ENCODE results near the gene MRPL14.

- TF ChIP-seq, protein P1, sequence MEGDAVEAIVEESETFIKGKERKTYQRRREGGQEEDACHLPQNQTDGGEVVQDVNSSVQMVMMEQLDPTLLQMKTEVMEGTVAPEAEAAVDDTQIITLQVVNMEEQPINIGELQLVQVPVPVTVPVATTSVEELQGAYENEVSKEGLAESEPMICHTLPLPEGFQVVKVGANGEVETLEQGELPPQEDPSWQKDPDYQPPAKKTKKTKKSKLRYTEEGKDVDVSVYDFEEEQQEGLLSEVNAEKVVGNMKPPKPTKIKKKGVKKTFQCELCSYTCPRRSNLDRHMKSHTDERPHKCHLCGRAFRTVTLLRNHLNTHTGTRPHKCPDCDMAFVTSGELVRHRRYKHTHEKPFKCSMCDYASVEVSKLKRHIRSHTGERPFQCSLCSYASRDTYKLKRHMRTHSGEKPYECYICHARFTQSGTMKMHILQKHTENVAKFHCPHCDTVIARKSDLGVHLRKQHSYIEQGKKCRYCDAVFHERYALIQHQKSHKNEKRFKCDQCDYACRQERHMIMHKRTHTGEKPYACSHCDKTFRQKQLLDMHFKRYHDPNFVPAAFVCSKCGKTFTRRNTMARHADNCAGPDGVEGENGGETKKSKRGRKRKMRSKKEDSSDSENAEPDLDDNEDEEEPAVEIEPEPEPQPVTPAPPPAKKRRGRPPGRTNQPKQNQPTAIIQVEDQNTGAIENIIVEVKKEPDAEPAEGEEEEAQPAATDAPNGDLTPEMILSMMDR (conservative IDR thresholded peaks at IDR 0.05; ENCODE audit: low read depth, low read length): no peak
- TF ChIP-seq RAD21 (IDR thresholded peaks at IDR 0.05; ENCODE audit: low read length) (no peak), MAFK (IDR thresholded peaks at IDR 0.05; ENCODE audit: low read depth, low read length) (no peak), FOS (IDR thresholded peaks at IDR 0.05; ENCODE audit: low read depth, low read length) (no peak), CHD1 (IDR thresholded peaks at IDR 0.05; ENCODE audit: low read depth, low read length) (no peak), POLR2A (IDR thresholded peaks at IDR 0.05; ENCODE audit: low read depth, low read length) (no peak), MXI1 (IDR thresholded peaks at IDR 0.05; ENCODE audit: borderline replicate concordance, low read depth, low read length) (no peak), CEBPB (IDR thresholded peaks at IDR 0.05; ENCODE audit: low read depth, low read length) (no peak), RFX5 (IDR thresholded peaks at IDR 0.05; ENCODE audit: low read depth, low read length) (no peak)
- TF ChIP-seq, protein P2, sequence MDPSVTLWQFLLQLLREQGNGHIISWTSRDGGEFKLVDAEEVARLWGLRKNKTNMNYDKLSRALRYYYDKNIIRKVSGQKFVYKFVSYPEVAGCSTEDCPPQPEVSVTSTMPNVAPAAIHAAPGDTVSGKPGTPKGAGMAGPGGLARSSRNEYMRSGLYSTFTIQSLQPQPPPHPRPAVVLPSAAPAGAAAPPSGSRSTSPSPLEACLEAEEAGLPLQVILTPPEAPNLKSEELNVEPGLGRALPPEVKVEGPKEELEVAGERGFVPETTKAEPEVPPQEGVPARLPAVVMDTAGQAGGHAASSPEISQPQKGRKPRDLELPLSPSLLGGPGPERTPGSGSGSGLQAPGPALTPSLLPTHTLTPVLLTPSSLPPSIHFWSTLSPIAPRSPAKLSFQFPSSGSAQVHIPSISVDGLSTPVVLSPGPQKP (IDR thresholded peaks at IDR 0.05; ENCODE audit: borderline replicate concordance, low read depth, low read length): no peak
- TF ChIP-seq, protein P3, sequence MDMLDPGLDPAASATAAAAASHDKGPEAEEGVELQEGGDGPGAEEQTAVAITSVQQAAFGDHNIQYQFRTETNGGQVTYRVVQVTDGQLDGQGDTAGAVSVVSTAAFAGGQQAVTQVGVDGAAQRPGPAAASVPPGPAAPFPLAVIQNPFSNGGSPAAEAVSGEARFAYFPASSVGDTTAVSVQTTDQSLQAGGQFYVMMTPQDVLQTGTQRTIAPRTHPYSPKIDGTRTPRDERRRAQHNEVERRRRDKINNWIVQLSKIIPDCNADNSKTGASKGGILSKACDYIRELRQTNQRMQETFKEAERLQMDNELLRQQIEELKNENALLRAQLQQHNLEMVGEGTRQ (IDR thresholded peaks at IDR 0.05; ENCODE audit: low read depth, low read length): no peak
Measured at GRCh38 chr6:44133981-44134711, 6.9 kb upstream of the MRPL14 start.

All from IMR-90 (cell line).